NCI-H2196 treated with DMSO at 0.1 percent for 48 hours (cell line): ENCODE data around the gene CCDC186.

Source experiments
- DNase-seq: peaks from one replicate; lab custom pipeline; 2025; ENCODE audit not compliant: unreplicated experiment; lab: John Stamatoyannopoulos, UW

The CCDC186 gene

DNA sequence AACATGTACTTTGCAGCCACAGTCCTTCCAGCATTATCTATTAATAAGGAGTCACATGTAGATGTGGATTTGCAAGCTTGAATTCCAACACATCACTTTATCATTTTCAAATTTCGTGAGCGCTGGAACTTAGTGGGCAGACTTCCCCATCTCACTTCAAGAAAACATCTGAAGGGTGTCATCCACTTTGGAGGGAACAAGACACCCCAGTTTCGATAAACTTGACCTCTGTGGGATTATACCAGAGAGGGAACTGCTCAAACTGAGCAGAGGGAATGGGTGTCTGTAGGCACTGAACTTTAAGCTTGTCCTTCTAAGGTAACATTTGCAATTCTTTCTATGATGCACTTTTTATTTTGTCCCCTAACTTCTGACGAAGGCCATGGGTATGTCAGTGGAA lies 102.8 kb downstream of the CCDC186 start:
- no peak for DNase-seq
